Neuronal stem cell (in vitro differentiated cells): ENCODE results near the gene HOXA11.

Source experiments
- DNase-seq: peaks from one replicate; pipeline ENCODE4 v3.0.0-alpha.2; 2013; ENCODE audit warnings: low spot score
- H2AFZ ChIP-seq: one replicate; pipeline ENCODE4 v1.6.1; 2013; ENCODE audit warnings: mild to moderate bottlenecking, low read length, inconsistent platforms
- H2AK5ac ChIP-seq: 2 replicates; pipeline ENCODE4 v1.6.1; 2013; ENCODE audit warnings: low read depth, mild to moderate bottlenecking, inconsistent platforms, low read length, moderate library complexity, mixed read lengths
- H2BK120ac ChIP-seq: 2 replicates; pipeline ENCODE4 v1.6.1; 2013; ENCODE audit warnings: low read depth, mild to moderate bottlenecking, inconsistent platforms, low read length, moderate library complexity, mixed read lengths
- H2BK12ac ChIP-seq: one replicate; pipeline ENCODE4 v1.6.1; 2013; ENCODE audit warnings: low read length, inconsistent platforms
- H2BK15ac ChIP-seq: 2 replicates; pipeline ENCODE4 v1.6.1; 2013; ENCODE audit warnings: mild to moderate bottlenecking, low read length, inconsistent platforms, mixed read lengths
- H2BK5ac ChIP-seq: one replicate; pipeline ENCODE4 v1.6.1; 2013; ENCODE audit warnings: inconsistent platforms, mild to moderate bottlenecking, low read length, moderate library complexity
- H3K14ac ChIP-seq: one replicate; pipeline ENCODE4 v1.6.1; 2013; ENCODE audit warnings: low read length, inconsistent platforms
- H3K18ac ChIP-seq: 2 replicates; pipeline ENCODE4 v1.6.1; 2013; ENCODE audit warnings: low read length, inconsistent platforms
- H3K23ac ChIP-seq: 2 replicates; pipeline ENCODE4 v1.6.1; 2013; ENCODE audit warnings: low read depth, mild to moderate bottlenecking, mixed read lengths, low read length, inconsistent platforms; ENCODE audit not compliant: poor library complexity
- H3K27ac ChIP-seq: replicated peaks from 3 replicates; pipeline ENCODE4 v1.5.1; 2013; ENCODE audit warnings: low read length, inconsistent platforms
- H3K27me3 ChIP-seq, 3 experiments: 2 replicates each; pipeline ENCODE4 v1.6.1; 2013; ENCODE audit warnings: low read length in 3 of 3, mild to moderate bottlenecking in 2 of 3, inconsistent platforms in 1 of 3, low read depth in 1 of 3, mixed read lengths in 1 of 3, moderate library complexity in 1 of 3; ENCODE audit not compliant: control insufficient read depth in 3 of 3, insufficient read depth in 3 of 3
- H3K36me3 ChIP-seq, 2 donors: replicated peaks in 1 of 2; 2 replicates each; pipeline ENCODE4 v1.6.1; 2013; ENCODE audit warnings: low read length in 2 of 2; ENCODE audit not compliant: control insufficient read depth in 2 of 2, insufficient read depth in 2 of 2
- H3K4ac ChIP-seq: 2 replicates; pipeline ENCODE4 v1.6.1; 2013; ENCODE audit warnings: inconsistent platforms, mild to moderate bottlenecking, low read length, moderate library complexity
- H3K4me1 ChIP-seq, 2 donors: 1 replicate in 1 of 2; 2 replicates in 1 of 2; pipeline ENCODE4 v1.6.1; 2013; ENCODE audit warnings: low read length in 2 of 2, low read depth in 1 of 2; ENCODE audit not compliant: control insufficient read depth in 2 of 2, insufficient read depth in 1 of 2
- H3K4me2 ChIP-seq: one replicate; pipeline ENCODE4 v1.6.1; 2013; ENCODE audit warnings: mild to moderate bottlenecking, low read length, inconsistent platforms; ENCODE audit not compliant: insufficient read depth, poor library complexity, severe bottlenecking
- H3K4me3 ChIP-seq, 2 donors: 2 replicates each; pipeline ENCODE4 v1.5.1; 2013; ENCODE audit warnings: low read length in 2 of 2, mild to moderate bottlenecking in 2 of 2, inconsistent platforms in 1 of 2, moderate library complexity in 1 of 2
- H3K79me1 ChIP-seq: one replicate; pipeline ENCODE4 v1.6.1; 2013; ENCODE audit warnings: low read depth, mild to moderate bottlenecking, inconsistent platforms, low read length, moderate library complexity
- H3K9ac ChIP-seq: one replicate; pipeline ENCODE4 v1.6.1; 2013; ENCODE audit warnings: mild to moderate bottlenecking, low read depth, low read length, inconsistent platforms; ENCODE audit not compliant: poor library complexity
- H3K9me3 ChIP-seq, 2 donors: replicated peaks in 1 of 2; 2 replicates each; pipeline versions ENCODE3 to v1.6.1; 2013; ENCODE audit warnings: low read length in 2 of 2, mild to moderate bottlenecking in 2 of 2, inconsistent platforms in 1 of 2, low read depth in 1 of 2, mixed read lengths in 1 of 2, moderate library complexity in 1 of 2; ENCODE audit not compliant: control insufficient read depth in 2 of 2, insufficient read depth in 1 of 2
- H4K8ac ChIP-seq: one replicate; pipeline ENCODE4 v1.6.1; 2013; ENCODE audit warnings: low read depth, mild to moderate bottlenecking, inconsistent platforms, low read length, moderate library complexity
- H4K91ac ChIP-seq: one replicate; pipeline ENCODE4 v1.6.1; 2013; ENCODE audit warnings: low read length, low read depth, mild to moderate bottlenecking, inconsistent platforms; ENCODE audit not compliant: poor library complexity
- WGBS, 2 donors: extraction: QIAGEN DNeasy Blood & Tissue Kit; methylation state at CpG; one replicate each; pipeline ENCODE4 v1.1.7; 2013; ENCODE audit warnings: missing lambda C conversion rate in 2 of 2, mixed read lengths in 1 of 2; ENCODE audit not compliant: insufficient read length in 2 of 2, insufficient replicate concordance in 1 of 2; ENCODE audit errors: extremely low coverage in 2 of 2; 5-methylcytosine and 5-hydroxymethylcytosine counted together

HOXA11 gene

GRCh38 chr7:27151341-27151930 is 33.6 kb downstream of the HOXA11 start:
- 100% methylated on average over 1 of the region's 27 CpGs; no CpG with 5 or more reads in 1 of the 2 donors for WGBS, 2 donors

GRCh38 chr7:27150568-27151340 is 34.3 kb downstream of the HOXA11 start:
- no peak overlapping the region for H4K8ac ChIP-seq
- H3K4ac ChIP-seq: no peak overlapping the region
- WGBS, 2 donors: no CpG with 5 or more reads among the region's 58 CpGs
- H2BK5ac ChIP-seq: no peak overlapping the region
- H2BK15ac ChIP-seq: no peak overlapping the region
- peak overlapping the region; percentile 44 for H3K18ac ChIP-seq
- peak overlapping the region; percentile 86 for H2AFZ ChIP-seq
- no peak overlapping the region for H2BK12ac ChIP-seq
- H3K9ac ChIP-seq: peak overlapping the region; percentile 17
- H3K4me1 ChIP-seq: no peaks in the 10 kb centered on the region
- H3K14ac ChIP-seq: no peak overlapping the region
- no peak for DNase-seq
- no peaks in the 10 kb centered on the region for H3K79me1 ChIP-seq
- peak overlapping the region; percentile 49 for H3K4me2 ChIP-seq
- peak overlapping the region; percentile 34 to 36 for H3K4me3 ChIP-seq
- H3K23ac ChIP-seq: peak overlapping the region; percentile 37
- H4K91ac ChIP-seq: no peak overlapping the region
- H2AK5ac ChIP-seq: no peak overlapping the region
- H3K9me3 ChIP-seq: peaks cover 3 to 39% of the 10 kb centered on the region in 2 donors
- peaks cover 78 to 99% (median 99%) of the 10 kb centered on the region in 3 experiments for H3K27me3 ChIP-seq
- H3K27ac ChIP-seq: no peak overlapping the region
- H2BK120ac ChIP-seq: no peak overlapping the region
- no peaks in the 10 kb centered on the region for H3K36me3 ChIP-seq

More at GRCh38 chr7:27151341-27151930, 33.6 kb downstream of the HOXA11 start:
- Histone ChIP-seq H3K4me2 (peak overlapping the region; percentile 49), H3K14ac (no peak overlapping the region), H3K9ac (peak overlapping the region; percentile 17), H3K18ac (peak overlapping the region; percentile 44), H2BK15ac (no peak overlapping the region), H3K4ac (no peak overlapping the region), H4K91ac (no peak overlapping the region), H2AK5ac (no peak overlapping the region), H2AFZ (peak overlapping the region; percentile 86), H3K4me1 (no peaks in the 10 kb centered on the region), H4K8ac (no peak overlapping the region), H2BK12ac (no peak overlapping the region), H3K4me3 (peak overlapping the region; percentile 34 to 36), H2BK5ac (no peak overlapping the region), H3K36me3 (no peaks in the 10 kb centered on the region), H3K79me1 (no peaks in the 10 kb centered on the region), H3K23ac (peak overlapping the region; percentile 37), H2BK120ac (no peak overlapping the region), H3K9me3 (peaks cover 3 to 42% of the 10 kb centered on the region in 2 donors), H3K27ac (no peak overlapping the region), H3K27me3 (peaks cover 82 to 99% (median 99%) of the 10 kb centered on the region in 3 experiments)
- DNase-seq: no peak

DNA sequence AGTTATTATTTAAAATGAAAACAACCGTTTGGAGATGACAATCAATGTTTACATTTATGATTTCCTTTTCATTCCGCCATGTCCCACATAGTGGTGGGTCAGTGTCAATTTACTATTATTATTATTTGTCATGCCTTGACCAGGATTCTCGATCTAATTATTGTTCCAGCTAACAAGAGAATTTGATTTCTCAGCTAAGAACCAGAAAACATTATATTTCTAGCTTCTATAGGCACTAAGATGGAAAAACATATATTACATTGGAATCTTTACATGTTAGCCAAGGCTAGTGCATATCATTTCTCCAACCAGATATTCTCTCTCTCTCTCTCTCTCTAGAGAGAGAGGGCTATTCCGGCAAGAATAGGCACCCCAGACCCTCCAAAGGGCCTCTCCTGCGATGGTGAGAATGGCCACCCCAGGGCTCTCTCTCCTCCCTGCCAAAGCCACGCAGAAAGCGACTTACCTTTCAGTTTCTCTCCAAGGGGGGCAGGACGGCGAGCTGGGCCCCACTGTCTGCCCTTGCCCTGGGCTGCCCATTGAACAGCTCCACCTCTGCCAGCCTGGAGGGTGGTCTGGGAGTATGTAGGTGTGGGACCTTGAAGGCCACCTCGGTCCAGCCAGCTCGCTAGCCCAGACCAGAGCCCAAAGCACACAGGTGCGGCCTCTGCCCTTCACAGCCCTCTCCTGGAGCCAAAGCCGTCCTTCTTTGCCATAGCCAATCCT is 35.0 kb downstream of the HOXA11 start:
- Histone ChIP-seq H3K4me3 (peak overlapping the region in 1 of 2 donors; percentile 32), H3K9me3 (peaks cover 3 to 32% of the 10 kb centered on the region in 2 donors), H3K14ac (no peak overlapping the region), H3K27ac (no peak overlapping the region), H3K18ac (no peak overlapping the region), H3K79me1 (no peaks in the 10 kb centered on the region), H2BK120ac (no peak overlapping the region), H3K36me3 (no peaks in the 10 kb centered on the region), H3K27me3 (peaks cover 78 to 99% (median 99%) of the 10 kb centered on the region in 3 experiments), H3K9ac (no peak overlapping the region), H2BK5ac (no peak overlapping the region), H2AK5ac (no peak overlapping the region), H2BK15ac (no peak overlapping the region), H3K4me2 (no peak overlapping the region), H3K23ac (peak overlapping the region; percentile 73), H2BK12ac (no peak overlapping the region), H2AFZ (peak overlapping the region; percentile 86), H4K8ac (no peak overlapping the region), H3K4me1 (no peaks in the 10 kb centered on the region), H3K4ac (no peak overlapping the region), H4K91ac (no peak overlapping the region)
- DNase-seq: no peak
- WGBS, 2 donors: no CpG with 5 or more reads among the region's 13 CpGs
